Tibial artery (tissue), 4 donors: ENCODE measurements around the gene FZR1.
A peak's percentile ranks its signal among the peaks of the same experiment; 100 is the strongest.

ENCODE experiments used
- DNase-seq, 2 donors: peaks; one replicate each; pipeline ENCODE4 v3.0.0-alpha.2; 2019
- H3K27ac ChIP-seq, 2 donors: fragments of 200-600 bp; sonication (generic) in 1 of 2; 1 replicate in 1 of 2; 2 replicates in 1 of 2; pipeline ENCODE4 v1.5.1; 2018 to 2019; ENCODE audit warnings: mild to moderate bottlenecking in 1 of 2
- H3K27me3 ChIP-seq, 2 donors: fragments of 200-600 bp; sonication (generic) in 1 of 2; one replicate each; pipeline versions ENCODE4 v1.5.1 to v1.6.0; 2016 to 2019
- H3K36me3 ChIP-seq, 3 donors: fragments of 200-600 bp; sonication (generic) in 2 of 3; one replicate each; pipeline ENCODE4 v1.5.1; 2016 to 2019; ENCODE audit warnings: mild to moderate bottlenecking in 2 of 3
- H3K4me1 ChIP-seq, 4 donors: fragments of 200-600 bp; sonication (generic) in 2 of 4; 1 replicate in 3 of 4; 2 replicates in 1 of 4; pipeline ENCODE4 v1.5.1; 2016 to 2019
- H3K4me3 ChIP-seq, 2 donors: fragments of 200-600 bp; sonication (generic) in 1 of 2; 1 replicate in 1 of 2; 2 replicates in 1 of 2; pipeline ENCODE4 v1.5.1; 2018 to 2019; ENCODE audit warnings: mild to moderate bottlenecking in 2 of 2
- H3K9me3 ChIP-seq, 3 donors: fragments of 200-600 bp; sonication (generic) in 1 of 3; one replicate each; pipeline ENCODE4 v1.5.1; 2016 to 2019
- CTCF ChIP-seq, 2 experiments: fragments of 200-600 bp in 1 of 2; fragments of 450-650 bp in 1 of 2; IDR thresholded peaks; one replicate each; pipeline ENCODE4 v1.5.1; 2017 to 2019; ENCODE audit warnings: antibody characterized with exemption in 2 of 2, mild to moderate bottlenecking in 1 of 2, moderate library complexity in 1 of 2
- intact Hi-C: fragments of 100-400 bp; cut with DNase I; formaldehyde crosslinking; loops from one replicate; pipeline ENCODE4 v1.15.0; 2023; ENCODE audit warnings: low total_unique reads

FZR1 gene

GRCh38 chr19:3586707-3587346, 80.7 kb downstream of the FZR1 start:
- no peak overlapping the region for H3K27ac ChIP-seq
- peaks cover 0 to 28% (median 20%) of the 10 kb centered on the region in 4 donors for H3K4me1 ChIP-seq
- H3K4me3 ChIP-seq = no peak overlapping the region
- TF ChIP-seq CTCF (IDR thresholded peaks at IDR 0.05) = no peak
- H3K36me3 ChIP-seq = peaks cover 0 to 7% (median 6%) of the 10 kb centered on the region in 3 donors
- H3K9me3 ChIP-seq = no peaks in the 10 kb centered on the region
- intact Hi-C loops = loop anchor here (2.0 kb wide), 1 partner anchor 32 kb away; no protein-coding TSS in a partner anchor
- peaks cover 0 to 4% of the 10 kb centered on the region in 2 donors for H3K27me3 ChIP-seq
- DNase-seq = peak in 1 of 2 donors; percentile 74
